ENCODE results near the gene GALNT12. TPM values are rescaled to one million over a fixed set of nuclear protein-coding genes. Genes with fewer than 3 reads are reported as not detected.

GALNT12 gene
- total and polyA plus RNA-seq, 2 experiments from 2014 or later = 14.6 to 23.6 TPM

DNA sequence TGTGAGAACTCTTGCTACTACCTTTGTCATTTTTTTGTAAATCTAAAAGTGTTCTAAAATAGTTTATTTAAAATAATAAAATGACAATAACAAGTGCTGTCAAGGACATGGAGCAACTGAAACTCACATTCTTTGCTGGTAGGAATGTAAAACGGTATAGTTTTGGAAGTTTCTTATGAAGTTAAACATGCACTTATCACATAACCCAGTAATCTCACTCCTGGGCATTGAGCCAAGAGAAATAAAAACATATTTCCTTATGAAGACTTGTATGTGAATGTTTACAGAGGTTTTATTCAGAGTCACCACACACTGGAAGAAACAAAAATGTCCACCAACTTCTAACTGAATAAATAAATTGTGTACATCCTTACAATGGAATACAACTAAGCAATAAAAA, 90.3 kb downstream of the GALNT12 start (continued):
- TF ChIP-seq, protein P1, sequence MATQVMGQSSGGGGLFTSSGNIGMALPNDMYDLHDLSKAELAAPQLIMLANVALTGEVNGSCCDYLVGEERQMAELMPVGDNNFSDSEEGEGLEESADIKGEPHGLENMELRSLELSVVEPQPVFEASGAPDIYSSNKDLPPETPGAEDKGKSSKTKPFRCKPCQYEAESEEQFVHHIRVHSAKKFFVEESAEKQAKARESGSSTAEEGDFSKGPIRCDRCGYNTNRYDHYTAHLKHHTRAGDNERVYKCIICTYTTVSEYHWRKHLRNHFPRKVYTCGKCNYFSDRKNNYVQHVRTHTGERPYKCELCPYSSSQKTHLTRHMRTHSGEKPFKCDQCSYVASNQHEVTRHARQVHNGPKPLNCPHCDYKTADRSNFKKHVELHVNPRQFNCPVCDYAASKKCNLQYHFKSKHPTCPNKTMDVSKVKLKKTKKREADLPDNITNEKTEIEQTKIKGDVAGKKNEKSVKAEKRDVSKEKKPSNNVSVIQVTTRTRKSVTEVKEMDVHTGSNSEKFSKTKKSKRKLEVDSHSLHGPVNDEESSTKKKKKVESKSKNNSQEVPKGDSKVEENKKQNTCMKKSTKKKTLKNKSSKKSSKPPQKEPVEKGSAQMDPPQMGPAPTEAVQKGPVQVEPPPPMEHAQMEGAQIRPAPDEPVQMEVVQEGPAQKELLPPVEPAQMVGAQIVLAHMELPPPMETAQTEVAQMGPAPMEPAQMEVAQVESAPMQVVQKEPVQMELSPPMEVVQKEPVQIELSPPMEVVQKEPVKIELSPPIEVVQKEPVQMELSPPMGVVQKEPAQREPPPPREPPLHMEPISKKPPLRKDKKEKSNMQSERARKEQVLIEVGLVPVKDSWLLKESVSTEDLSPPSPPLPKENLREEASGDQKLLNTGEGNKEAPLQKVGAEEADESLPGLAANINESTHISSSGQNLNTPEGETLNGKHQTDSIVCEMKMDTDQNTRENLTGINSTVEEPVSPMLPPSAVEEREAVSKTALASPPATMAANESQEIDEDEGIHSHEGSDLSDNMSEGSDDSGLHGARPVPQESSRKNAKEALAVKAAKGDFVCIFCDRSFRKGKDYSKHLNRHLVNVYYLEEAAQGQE (IDR thresholded peaks at IDR 0.05; ENCODE audit: unreplicated experiment) = no peak
- TF ChIP-seq EZH2 (IDR thresholded peaks at IDR 0.05; ENCODE audit: low read depth, unreplicated experiment) = no peak
- TF ChIP-seq, protein P2, sequence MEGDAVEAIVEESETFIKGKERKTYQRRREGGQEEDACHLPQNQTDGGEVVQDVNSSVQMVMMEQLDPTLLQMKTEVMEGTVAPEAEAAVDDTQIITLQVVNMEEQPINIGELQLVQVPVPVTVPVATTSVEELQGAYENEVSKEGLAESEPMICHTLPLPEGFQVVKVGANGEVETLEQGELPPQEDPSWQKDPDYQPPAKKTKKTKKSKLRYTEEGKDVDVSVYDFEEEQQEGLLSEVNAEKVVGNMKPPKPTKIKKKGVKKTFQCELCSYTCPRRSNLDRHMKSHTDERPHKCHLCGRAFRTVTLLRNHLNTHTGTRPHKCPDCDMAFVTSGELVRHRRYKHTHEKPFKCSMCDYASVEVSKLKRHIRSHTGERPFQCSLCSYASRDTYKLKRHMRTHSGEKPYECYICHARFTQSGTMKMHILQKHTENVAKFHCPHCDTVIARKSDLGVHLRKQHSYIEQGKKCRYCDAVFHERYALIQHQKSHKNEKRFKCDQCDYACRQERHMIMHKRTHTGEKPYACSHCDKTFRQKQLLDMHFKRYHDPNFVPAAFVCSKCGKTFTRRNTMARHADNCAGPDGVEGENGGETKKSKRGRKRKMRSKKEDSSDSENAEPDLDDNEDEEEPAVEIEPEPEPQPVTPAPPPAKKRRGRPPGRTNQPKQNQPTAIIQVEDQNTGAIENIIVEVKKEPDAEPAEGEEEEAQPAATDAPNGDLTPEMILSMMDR (conservative IDR thresholded peaks at IDR 0.05; ENCODE audit: low read depth in 2 of 2) = no peak
- TF ChIP-seq CREB1 (CRISPR knock-in tag; IDR thresholded peaks at IDR 0.05; ENCODE audit: low read depth) = no peak
- no peak for TF ChIP-seq POLR2AphosphoS5 (IDR thresholded peaks at IDR 0.05; ENCODE audit: low read depth)

DNA sequence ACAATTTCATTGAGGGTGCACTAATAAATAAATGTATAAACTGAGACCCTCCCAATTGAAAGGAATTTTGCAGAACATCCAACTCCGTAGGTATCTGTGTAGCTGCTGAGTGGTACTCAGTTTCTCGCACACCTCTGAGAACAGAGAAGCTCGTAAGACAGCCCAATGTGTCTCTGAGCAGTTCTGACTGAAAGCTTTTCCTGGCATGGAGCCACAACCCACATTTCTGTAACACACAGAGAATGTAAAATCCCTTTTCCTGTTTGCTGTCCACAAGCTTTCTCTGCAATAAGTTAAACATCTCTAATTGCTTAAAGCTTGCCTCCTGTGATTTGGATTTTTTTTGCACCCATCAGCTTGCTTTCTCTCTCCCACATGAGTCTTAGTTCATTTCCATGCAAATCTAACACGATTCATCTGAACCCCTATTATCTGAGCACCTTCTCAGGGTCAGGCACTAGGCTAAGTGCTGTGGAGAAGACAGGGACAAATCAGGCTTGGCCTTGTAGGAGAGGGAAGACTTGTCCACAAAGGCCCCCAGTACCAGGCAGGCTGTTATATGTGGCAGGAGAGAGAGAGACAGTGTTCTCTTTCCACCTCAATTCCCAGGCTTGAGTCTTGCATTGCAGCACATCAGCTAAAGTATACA, 92.1 kb downstream of the GALNT12 start:
- no peaks in the 10 kb centered on the region for H3F3A ChIP-seq (replicated peaks; ENCODE audit: low read depth)
- ATAC-seq (no peak), DNase-seq (ENCODE audit: low spot score) (no peak)
- Mint-ChIP-seq H3K4me1 (no peaks in the 10 kb centered on the region; the same call in 2 of the 3 replicates), H3K27ac (no peak overlapping the region; the same call in 1 of the 2 replicates), H3K9me3 (peaks cover 8% of the 10 kb centered on the region; the same call in 2 of the 3 replicates), H3K4me3 (no peak overlapping the region), H3K27me3 (ENCODE audit: insufficient read depth, low read depth, poor library complexity) (peaks cover 8% of the 10 kb centered on the region), H3K36me3 (ENCODE audit: low read depth) (no peaks in the 10 kb centered on the region)
- H3K4me2 ChIP-seq = no peak overlapping the region
- H3K9me2 ChIP-seq (ENCODE audit: insufficient read depth) = no peaks in the 10 kb centered on the region
- H3K27me3 ChIP-seq (ENCODE audit: insufficient read depth) = no peaks in the 10 kb centered on the region
- H4K20me1 ChIP-seq (replicated peaks; ENCODE audit: insufficient read depth) = no peaks in the 10 kb centered on the region
- no peak overlapping the region for H3K27ac ChIP-seq (ENCODE audit: low read depth)
- H2AFZ ChIP-seq = no peak overlapping the region
- H3K4me1 ChIP-seq (ENCODE audit: insufficient read depth) = peaks cover 6% of the 10 kb centered on the region; the same call in 1 of the 2 replicates
- H3K36me3 ChIP-seq (ENCODE audit: insufficient read depth) = no peaks in the 10 kb centered on the region
- no peak overlapping the region for H3K4me3 ChIP-seq
- no peaks in the 10 kb centered on the region for H3K79me2 ChIP-seq (replicated peaks; ENCODE audit: insufficient read depth)
- TF ChIP-seq, protein P3, sequence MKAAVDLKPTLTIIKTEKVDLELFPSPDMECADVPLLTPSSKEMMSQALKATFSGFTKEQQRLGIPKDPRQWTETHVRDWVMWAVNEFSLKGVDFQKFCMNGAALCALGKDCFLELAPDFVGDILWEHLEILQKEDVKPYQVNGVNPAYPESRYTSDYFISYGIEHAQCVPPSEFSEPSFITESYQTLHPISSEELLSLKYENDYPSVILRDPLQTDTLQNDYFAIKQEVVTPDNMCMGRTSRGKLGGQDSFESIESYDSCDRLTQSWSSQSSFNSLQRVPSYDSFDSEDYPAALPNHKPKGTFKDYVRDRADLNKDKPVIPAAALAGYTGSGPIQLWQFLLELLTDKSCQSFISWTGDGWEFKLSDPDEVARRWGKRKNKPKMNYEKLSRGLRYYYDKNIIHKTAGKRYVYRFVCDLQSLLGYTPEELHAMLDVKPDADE (IDR thresholded peaks at IDR 0.05) = no peak
- TF ChIP-seq NANOG (IDR thresholded peaks at IDR 0.05; ENCODE audit: borderline replicate concordance) = no peak
- TF ChIP-seq, protein P1 (IDR thresholded peaks at IDR 0.05; ENCODE audit: unreplicated experiment) = no peak
- no peak for TF ChIP-seq ZNF331 (CRISPR knock-in tag; IDR thresholded peaks at IDR 0.05; ENCODE audit: low read depth)
- no peak for TF ChIP-seq ZNF114 (CRISPR knock-in tag; IDR thresholded peaks at IDR 0.05)
- TF ChIP-seq STAT1 (IDR thresholded peaks at IDR 0.05; ENCODE audit: unreplicated experiment) = no peak
- no peak for TF ChIP-seq EZH2phosphoT487 (IDR thresholded peaks at IDR 0.05; ENCODE audit: unreplicated experiment)
- TF ChIP-seq, protein P2 (conservative IDR thresholded peaks at IDR 0.05; ENCODE audit: low read depth in 2 of 2) = no peak
